A549 (cell line): ENCODE data around the gene SRRM2. TPM values are rescaled to one million over a fixed set of nuclear protein-coding genes. Genes with fewer than 3 reads are reported as not detected.

Experiments used
- ATAC-seq, 2 experiments: fragments of 200-7000 bp in 1 of 2; fragments of >200 bp in 1 of 2; cut with Nextera tagmentation in 1 of 2; cut with Tn5 transposase in 1 of 2; 3 replicates each; pipeline versions ENCODE4 v1.8.0 to v1.9.1; 2018 to 2020; ENCODE audit warnings: mild to moderate bottlenecking in 1 of 2, moderate library complexity in 1 of 2
- CTCF ChIA-PET: fragments of 300-600 bp; sonication (Branson Sonifier 250); formaldehyde crosslinking; extraction: SDS; loops from one replicate; lab custom pipeline; 2021; ENCODE audit warnings: antibody characterized with exemption, inconsistent platforms; lab: Yijun Ruan, JAX
- POLR2A ChIA-PET: fragments of 350-600 bp; formaldehyde crosslinking; extraction: SDS; loops from one replicate; lab custom pipeline; 2021; ENCODE audit warnings: antibody characterized with exemption, inconsistent platforms; lab: Yijun Ruan, JAX
- DNase-seq, 2 experiments: peaks; one replicate each; pipeline versions ENCODE4 v3.0.0 to v3.0.0-alpha.2; 2011 to 2016; ENCODE audit warnings: low read depth in 1 of 2, low spot score in 1 of 2
- FAIRE-seq: peaks from 2 replicates; lab custom pipeline; 2011; peaks lifted over from hg19 to GRCh38; lab: Jason Lieb, UNC
- H3K27ac ChIP-seq, 2 experiments: fragments of >200 bp; sonication (Bioruptor Twin); formaldehyde crosslinking; 3 replicates each; pipeline ENCODE4 v1.5.1; 2016 to 2017
- H3K4me1 ChIP-seq: fragments of >200 bp; sonication (Bioruptor Twin); formaldehyde crosslinking; 3 replicates; pipeline ENCODE4 v1.6.1; 2016
- H3K4me2 ChIP-seq: fragments of >200 bp; sonication (Bioruptor Twin); formaldehyde crosslinking; 3 replicates; pipeline ENCODE4 v1.6.1; 2016
- H3K4me3 ChIP-seq: fragments of >200 bp; sonication (Bioruptor Twin); formaldehyde crosslinking; 3 replicates; pipeline ENCODE4 v1.5.1; 2016
- H3K9me3 ChIP-seq: fragments of >200 bp; sonication (Bioruptor Twin); formaldehyde crosslinking; 3 replicates; pipeline ENCODE4 v1.6.1; 2016
- BCL3 ChIP-seq: fragments of >200 bp; sonication (Bioruptor Twin); formaldehyde crosslinking; IDR thresholded peaks from 3 replicates; pipeline ENCODE4 v1.6.1; 2016
- CEBPB ChIP-seq, 2 experiments: fragments of >200 bp in 1 of 2; sonication (Bioruptor Twin) in 1 of 2; formaldehyde crosslinking in 1 of 2; IDR thresholded peaks; 2 replicates each; pipeline ENCODE4 v1.6.1; 2012 to 2016
- CHD4 ChIP-seq: fragments of 200-600 bp; sonication (generic); IDR thresholded peaks from 2 replicates; pipeline ENCODE4 v1.6.1; 2016; ENCODE audit warnings: antibody characterized with exemption, mild to moderate bottlenecking, borderline replicate concordance
- EHF ChIP-seq: fragments of 250-450 bp; sonication (Bioruptor Pico); IDR thresholded peaks from 2 replicates; pipeline ENCODE4 v1.5.0; 2020; ENCODE audit warnings: mild to moderate bottlenecking
- ELK1 ChIP-seq: fragments of 150-350 bp; IDR thresholded peaks from 2 replicates; pipeline ENCODE4 v1.6.1; 2014; ENCODE audit warnings: low read depth, mild to moderate bottlenecking, low read length
- FOSB ChIP-seq: fragments of 250-450 bp; sonication (Bioruptor Pico); IDR thresholded peaks from 2 replicates; pipeline ENCODE4 v1.5.0; 2020; ENCODE audit warnings: mild to moderate bottlenecking, moderate library complexity
- FOSL2 ChIP-seq, 2 experiments: fragments of 450-650 bp in 1 of 2; fragments of >200 bp in 1 of 2; sonication (Bioruptor Twin) in 1 of 2; formaldehyde crosslinking; IDR thresholded peaks; 2 replicates each; pipeline versions ENCODE4 v1.5.0 to v1.6.1; 2016 to 2020; ENCODE audit warnings: mild to moderate bottlenecking in 1 of 2, moderate library complexity in 1 of 2
- FOXS1 ChIP-seq: fragments of 250-450 bp; sonication (Bioruptor Pico); IDR thresholded peaks from 2 replicates; pipeline ENCODE4 v1.5.0; 2020; ENCODE audit warnings: mild to moderate bottlenecking, moderate library complexity
- GATA3 ChIP-seq: IDR thresholded peaks from 2 replicates; pipeline ENCODE4 v1.6.1; 2012; ENCODE audit warnings: borderline replicate concordance
- HDAC2 ChIP-seq: fragments of 200-600 bp; sonication (generic); IDR thresholded peaks from 2 replicates; pipeline ENCODE4 v1.6.1; 2016
- HOXB13 ChIP-seq: fragments of 250-450 bp; sonication (Bioruptor Pico); IDR thresholded peaks from 2 replicates; pipeline ENCODE4 v1.5.0; 2020; ENCODE audit warnings: low read depth, mild to moderate bottlenecking, moderate library complexity
- JUN ChIP-seq, 2 experiments: fragments of >200 bp; sonication (Bioruptor Twin); formaldehyde crosslinking; IDR thresholded peaks; 2 replicates in 1 of 2; 3 replicates in 1 of 2; pipeline ENCODE4 v1.6.1; 2016 to 2017
- MAX ChIP-seq: IDR thresholded peaks from 2 replicates; pipeline ENCODE4 v1.6.1; 2012
- MAZ ChIP-seq: fragments of 150-350 bp; IDR thresholded peaks from 2 replicates; pipeline ENCODE4 v1.6.1; 2014; ENCODE audit warnings: antibody characterized with exemption, low read depth, low read length, borderline replicate concordance
- NFE2L2 ChIP-seq: fragments of 150-350 bp; conservative IDR thresholded peaks from 2 replicates; pipeline ENCODE4 v1.6.1; 2014; ENCODE audit warnings: low read length
- PHF8 ChIP-seq: fragments of 200-600 bp; sonication (generic); IDR thresholded peaks from 2 replicates; pipeline ENCODE4 v1.6.1; 2016; ENCODE audit warnings: low read depth, mild to moderate bottlenecking, antibody characterized with exemption, moderate library complexity, borderline replicate concordance
- POLR2A ChIP-seq: IDR thresholded peaks from 2 replicates; pipeline ENCODE4 v1.6.1; 2012; ENCODE audit warnings: mild to moderate bottlenecking, low read length
- RAD21 ChIP-seq, 2 experiments: fragments of >200 bp in 1 of 2; sonication (Bioruptor Twin) in 1 of 2; formaldehyde crosslinking in 1 of 2; IDR thresholded peaks in 1 of 2; conservative IDR thresholded peaks in 1 of 2; 2 replicates in 1 of 2; 3 replicates in 1 of 2; pipeline ENCODE4 v1.6.1; 2012 to 2018; ENCODE audit warnings: inconsistent platforms in 1 of 2
- RARB ChIP-seq: fragments of 250-450 bp; sonication (Bioruptor Pico); IDR thresholded peaks from 2 replicates; pipeline ENCODE4 v1.8.0; 2021; ENCODE audit warnings: mild to moderate bottlenecking, moderate library complexity
- RFX5 ChIP-seq: fragments of 450-650 bp; IDR thresholded peaks from 2 replicates; pipeline ENCODE4 v1.7.1; 2014; ENCODE audit warnings: antibody characterized with exemption, mild to moderate bottlenecking, moderate library complexity
- RNF2 ChIP-seq: fragments of 200-600 bp; sonication (generic); IDR thresholded peaks from 2 replicates; pipeline ENCODE4 v1.6.1; 2016; ENCODE audit warnings: low read depth, mild to moderate bottlenecking, antibody characterized with exemption, moderate library complexity, borderline replicate concordance
- SMC3 ChIP-seq: fragments of >200 bp; sonication (Bioruptor Twin); formaldehyde crosslinking; IDR thresholded peaks from 3 replicates; pipeline ENCODE4 v1.6.1; 2018; ENCODE audit warnings: inconsistent platforms
- TP53 ChIP-seq: fragments of 250-450 bp; sonication (Bioruptor Pico); IDR thresholded peaks from 2 replicates; pipeline ENCODE4 v1.5.0; 2021; ENCODE audit warnings: mild to moderate bottlenecking, moderate library complexity
- ZNF302 ChIP-seq: fragments of 250-450 bp; sonication (Bioruptor Pico); IDR thresholded peaks from 2 replicates; pipeline ENCODE4 v1.9.0; 2021; ENCODE audit warnings: inconsistent platforms, mild to moderate bottlenecking, moderate library complexity
- ZSCAN20 ChIP-seq: fragments of 250-450 bp; sonication (Bioruptor Pico); IDR thresholded peaks from 2 replicates; pipeline ENCODE4 v1.8.0; 2022; ENCODE audit warnings: mild to moderate bottlenecking, moderate library complexity
- WGBS: methylation state at CpG from one replicate; pipeline ENCODE4 v1.1.6; 2017; ENCODE audit errors: missing lambda C conversion rate; 5-methylcytosine and 5-hydroxymethylcytosine counted together
- polyA plus RNA-seq, 4 experiments: library from polyadenylated mRNA; depleted of rRNA in 3 of 4; stranded (reverse); fragments of >200 nt; fragmentation: RNase III in 1 of 4; extraction: RNeasy Plus Mini Kit Qiagen cat#74134 plus additional on column Dnase treatment in 1 of 4; gene quantifications; 2 replicates in 3 of 4; 3 replicates in 1 of 4; pipeline ENCODE4 v1.2.3, GENCODE V29; 2011 to 2017
- TF ChIP-seq, protein P1 (sequence below): fragments of 250-450 bp; sonication (Bioruptor Pico); IDR thresholded peaks from 2 replicates; pipeline ENCODE4 v1.5.0; 2021; ENCODE audit warnings: mild to moderate bottlenecking, moderate library complexity, borderline replicate concordance

Gene SRRM2
- polyA plus RNA-seq, 2 of the 4 experiments (the other 2 are of a cell fraction): 167 to 512 TPM

- Histone ChIP-seq H3K4me2 (peak overlapping the region; percentile 95), H3K4me3 (peak overlapping the region; percentile 95), H3K27ac (peak overlapping the region; percentile 99 to 100), H3K4me1 (peaks cover 26% of the 10 kb centered on the region), H3K9me3 (no peaks in the 10 kb centered on the region)
- under 1% methylated on average over 11 of the region's 72 CpGs for WGBS
- DNase-seq (no peak), FAIRE-seq (no peak), ATAC-seq (peak; percentile 1 to 28; a peak in 4 of 6 replicates)
- TF ChIP-seq NFE2L2 (no peak), PHF8 (peak; percentile 28)
- ChIA-PET CTCF (interaction anchor here (0.6 to 5.9 kb wide), 7 partner anchors 12 to 144 kb away, joined by 3 to 28 read pairs (median 10); no protein-coding TSS in a partner anchor), POLR2A (interaction anchor here (0.6 to 0.9 kb wide), 3 partner anchors 24 to 374 kb away, joined by 3 read pairs; partner anchors contain the start of gene SRRM2)
Measured at GRCh38 chr16:2776500-2777139, 24.2 kb downstream of the SRRM2 start.

- no peak for FAIRE-seq
- no peaks in the 10 kb centered on the region for H3K9me3 ChIP-seq
- H3K4me3 ChIP-seq: peak within 1 kb of the TSS; percentile 95
- TF ChIP-seq, protein P1, sequence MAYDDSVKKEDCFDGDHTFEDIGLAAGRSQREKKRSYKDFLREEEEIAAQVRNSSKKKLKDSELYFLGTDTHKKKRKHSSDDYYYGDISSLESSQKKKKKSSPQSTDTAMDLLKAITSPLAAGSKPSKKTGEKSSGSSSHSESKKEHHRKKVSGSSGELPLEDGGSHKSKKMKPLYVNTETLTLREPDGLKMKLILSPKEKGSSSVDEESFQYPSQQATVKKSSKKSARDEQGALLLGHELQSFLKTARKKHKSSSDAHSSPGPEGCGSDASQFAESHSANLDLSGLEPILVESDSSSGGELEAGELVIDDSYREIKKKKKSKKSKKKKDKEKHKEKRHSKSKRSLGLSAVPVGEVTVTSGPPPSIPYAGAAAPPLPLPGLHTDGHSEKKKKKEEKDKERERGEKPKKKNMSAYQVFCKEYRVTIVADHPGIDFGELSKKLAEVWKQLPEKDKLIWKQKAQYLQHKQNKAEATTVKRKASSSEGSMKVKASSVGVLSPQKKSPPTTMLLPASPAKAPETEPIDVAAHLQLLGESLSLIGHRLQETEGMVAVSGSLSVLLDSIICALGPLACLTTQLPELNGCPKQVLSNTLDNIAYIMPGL (CRISPR knock-in tag): 0 out of 2 replicates have a peak, but pooled peaks have one; percentile 19
- TF ChIP-seq EHF (CRISPR knock-in tag) (no peak), JUN (IDR thresholded peaks at IDR 0.05) (peak; percentile 78 to 96), GATA3 (0 out of 2 replicates have a peak, but pooled peaks have one; percentile 15), RARB (CRISPR knock-in tag) (no peak), MAX (peak; percentile 62), ELK1 (no peak), MAZ (no peak), HDAC2 (no peak), FOSB (CRISPR knock-in tag) (no peak), SMC3 (no peak; the same call in 2 of the 3 replicates), RNF2 (no peak), RAD21 (conservative IDR thresholded peaks at IDR 0.05 in 1 of 2, IDR thresholded peaks at IDR 0.05 in 1 of 2) (0 out of 5 replicates have a peak, but pooled peaks of 1 of the 2 experiments have one; percentile 12), CEBPB (IDR thresholded peaks at IDR 0.05) (no peak), FOSL2 (IDR thresholded peaks at IDR 0.05) (no peak), FOSL2 (CRISPR knock-in tag; IDR thresholded peaks at IDR 0.05) (no peak), HOXB13 (CRISPR knock-in tag) (no peak), CHD4 (no peak), POLR2A (peak; percentile 70), BCL3 (peak; percentile 68; the same call in 1 of the 3 replicates), ZNF302 (CRISPR knock-in tag) (no peak), TP53 (peak; percentile 36; the same call in 1 of the 2 replicates), ZSCAN20 (CRISPR knock-in tag) (no peak), PHF8 (peak; percentile 75), FOXS1 (CRISPR knock-in tag) (no peak), RFX5 (no peak)
- TF ChIP-seq, all 56 proteins: peak for 9
- ChIA-PET CTCF (interaction anchor here (0.6 to 3.2 kb wide), 6 partner anchors 9 to 143 kb away, joined by 3 to 11 read pairs (median 7); no protein-coding TSS in a partner anchor), POLR2A (interaction anchor here (0.6 to 2.1 kb wide), 3 partner anchors 9 to 373 kb away, joined by 3 to 11 read pairs (median 3); no protein-coding TSS in a partner anchor)
- H3K4me1 ChIP-seq: peaks cover 26% of the 10 kb centered on the region
- 0% methylated on average over 9 of the region's 70 CpGs for WGBS
- ATAC-seq (peak; percentile 74 to 84), DNase-seq (peak; percentile 79 to 89)
- H3K27ac ChIP-seq: peak within 1 kb of the TSS; percentile 99 to 100
- peak within 1 kb of the TSS; percentile 96 for H3K4me2 ChIP-seq
Measured at GRCh38 chr16:2777231-2777902, 24.9 kb downstream of the SRRM2 start, which contains the start of gene ELOB. Gene ELOB, minus strand, starts transcription at chr16:2777280. Its CDS starts 41 bp downstream, at chr16:2777239.
